Measurements from ENCODE around the gene CLK2. TPM values are rescaled to one million over a fixed set of nuclear protein-coding genes. Genes with fewer than 3 reads are reported as not detected.

Gene CLK2
- total and polyA plus RNA-seq, 9 of the 15 experiments (the other 6 are each of a cell fraction or from before 2014, with no cell fraction given), result 13.5 to 81.4 (median 39.6) TPM

DNA sequence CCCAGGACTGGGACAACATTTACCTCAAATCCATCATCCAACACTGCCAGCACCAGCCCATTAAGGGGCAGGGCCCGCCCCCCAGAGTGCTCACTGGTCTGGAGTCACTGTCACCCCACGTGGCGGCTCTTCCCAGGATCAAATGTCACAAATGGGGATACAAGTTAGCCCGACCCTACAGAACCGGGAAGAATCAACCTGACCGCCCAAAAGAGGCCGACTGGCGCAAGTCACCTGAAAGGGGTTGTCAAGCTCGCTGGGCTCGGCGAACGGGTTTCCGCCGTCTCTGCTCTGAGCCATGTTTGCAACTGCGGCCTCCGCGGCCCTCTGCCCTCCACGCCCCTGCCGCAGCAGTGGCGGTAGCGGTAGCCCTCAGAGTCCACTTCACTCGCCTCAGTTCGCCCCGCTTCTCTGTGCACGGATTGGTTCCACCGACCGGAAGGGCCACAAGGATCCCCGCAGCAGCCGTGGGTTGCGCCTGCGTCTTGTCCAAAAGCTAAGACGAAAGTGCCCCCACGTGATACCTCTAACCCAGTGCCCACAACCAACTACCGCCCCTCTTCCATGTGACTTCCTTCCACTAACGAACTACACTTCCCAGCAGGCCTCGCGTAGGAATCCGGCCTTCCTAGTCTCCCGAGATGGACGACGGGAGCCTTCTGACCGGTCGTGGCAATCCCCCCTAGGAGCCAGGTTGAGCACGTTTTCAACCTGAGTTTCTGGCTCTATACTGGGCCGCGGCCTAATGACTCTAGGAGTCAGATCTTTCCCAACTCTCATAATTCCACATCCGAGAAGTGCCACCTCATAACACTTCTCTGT lies 11.2 kb downstream of the CLK2 start, which contains the start of gene SCAMP3 (continued):
- TF ChIP-seq, protein P1, sequence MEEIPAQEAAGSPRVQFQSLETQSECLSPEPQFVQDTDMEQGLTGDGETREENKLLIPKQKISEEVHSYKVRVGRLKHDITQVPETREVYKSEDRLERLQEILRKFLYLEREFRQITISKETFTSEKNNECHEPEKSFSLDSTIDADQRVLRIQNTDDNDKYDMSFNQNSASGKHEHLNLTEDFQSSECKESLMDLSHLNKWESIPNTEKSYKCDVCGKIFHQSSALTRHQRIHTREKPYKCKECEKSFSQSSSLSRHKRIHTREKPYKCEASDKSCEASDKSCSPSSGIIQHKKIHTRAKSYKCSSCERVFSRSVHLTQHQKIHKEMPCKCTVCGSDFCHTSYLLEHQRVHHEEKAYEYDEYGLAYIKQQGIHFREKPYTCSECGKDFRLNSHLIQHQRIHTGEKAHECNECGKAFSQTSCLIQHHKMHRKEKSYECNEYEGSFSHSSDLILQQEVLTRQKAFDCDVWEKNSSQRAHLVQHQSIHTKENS (CRISPR knock-in tag; IDR thresholded peaks at IDR 0.05), result peak; percentile 95
- TF ChIP-seq GABPA (tag; conservative IDR thresholded peaks at IDR 0.05; ENCODE audit: low read depth) (peak; percentile 91), ZBTB7A (IDR thresholded peaks at IDR 0.05; ENCODE audit: borderline replicate concordance, control insufficient read depth, low read depth, low read length) (no peak), SOX6 (IDR thresholded peaks at IDR 0.05) (peak; percentile 26; the same call in 1 of the 2 replicates), DACH1 (IDR thresholded peaks at IDR 0.05; ENCODE audit: partially characterized antibody) (no peak), ZNF586 (CRISPR knock-in tag; conservative IDR thresholded peaks at IDR 0.05) (peak; percentile 37; the same call in 1 of the 2 replicates), THRAP3 (IDR thresholded peaks at IDR 0.05; ENCODE audit: borderline replicate concordance) (0 out of 2 replicates have a peak, but pooled peaks have one; percentile 13)
- TF ChIP-seq, protein P2, sequence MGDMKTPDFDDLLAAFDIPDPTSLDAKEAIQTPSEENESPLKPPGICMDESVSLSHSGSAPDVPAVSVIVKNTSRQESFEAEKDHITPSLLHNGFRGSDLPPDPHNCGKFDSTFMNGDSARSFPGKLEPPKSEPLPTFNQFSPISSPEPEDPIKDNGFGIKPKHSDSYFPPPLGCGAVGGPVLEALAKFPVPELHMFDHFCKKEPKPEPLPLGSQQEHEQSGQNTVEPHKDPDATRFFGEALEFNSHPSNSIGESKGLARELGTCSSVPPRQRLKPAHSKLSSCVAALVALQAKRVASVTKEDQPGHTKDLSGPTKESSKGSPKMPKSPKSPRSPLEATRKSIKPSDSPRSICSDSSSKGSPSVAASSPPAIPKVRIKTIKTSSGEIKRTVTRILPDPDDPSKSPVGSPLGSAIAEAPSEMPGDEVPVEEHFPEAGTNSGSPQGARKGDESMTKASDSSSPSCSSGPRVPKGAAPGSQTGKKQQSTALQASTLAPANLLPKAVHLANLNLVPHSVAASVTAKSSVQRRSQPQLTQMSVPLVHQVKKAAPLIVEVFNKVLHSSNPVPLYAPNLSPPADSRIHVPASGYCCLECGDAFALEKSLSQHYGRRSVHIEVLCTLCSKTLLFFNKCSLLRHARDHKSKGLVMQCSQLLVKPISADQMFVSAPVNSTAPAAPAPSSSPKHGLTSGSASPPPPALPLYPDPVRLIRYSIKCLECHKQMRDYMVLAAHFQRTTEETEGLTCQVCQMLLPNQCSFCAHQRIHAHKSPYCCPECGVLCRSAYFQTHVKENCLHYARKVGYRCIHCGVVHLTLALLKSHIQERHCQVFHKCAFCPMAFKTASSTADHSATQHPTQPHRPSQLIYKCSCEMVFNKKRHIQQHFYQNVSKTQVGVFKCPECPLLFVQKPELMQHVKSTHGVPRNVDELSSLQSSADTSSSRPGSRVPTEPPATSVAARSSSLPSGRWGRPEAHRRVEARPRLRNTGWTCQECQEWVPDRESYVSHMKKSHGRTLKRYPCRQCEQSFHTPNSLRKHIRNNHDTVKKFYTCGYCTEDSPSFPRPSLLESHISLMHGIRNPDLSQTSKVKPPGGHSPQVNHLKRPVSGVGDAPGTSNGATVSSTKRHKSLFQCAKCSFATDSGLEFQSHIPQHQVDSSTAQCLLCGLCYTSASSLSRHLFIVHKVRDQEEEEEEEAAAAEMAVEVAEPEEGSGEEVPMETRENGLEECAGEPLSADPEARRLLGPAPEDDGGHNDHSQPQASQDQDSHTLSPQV (IDR thresholded peaks at IDR 0.05), result peak; percentile 57; the same call in 1 of the 2 replicates
- TF ChIP-seq, protein P3, sequence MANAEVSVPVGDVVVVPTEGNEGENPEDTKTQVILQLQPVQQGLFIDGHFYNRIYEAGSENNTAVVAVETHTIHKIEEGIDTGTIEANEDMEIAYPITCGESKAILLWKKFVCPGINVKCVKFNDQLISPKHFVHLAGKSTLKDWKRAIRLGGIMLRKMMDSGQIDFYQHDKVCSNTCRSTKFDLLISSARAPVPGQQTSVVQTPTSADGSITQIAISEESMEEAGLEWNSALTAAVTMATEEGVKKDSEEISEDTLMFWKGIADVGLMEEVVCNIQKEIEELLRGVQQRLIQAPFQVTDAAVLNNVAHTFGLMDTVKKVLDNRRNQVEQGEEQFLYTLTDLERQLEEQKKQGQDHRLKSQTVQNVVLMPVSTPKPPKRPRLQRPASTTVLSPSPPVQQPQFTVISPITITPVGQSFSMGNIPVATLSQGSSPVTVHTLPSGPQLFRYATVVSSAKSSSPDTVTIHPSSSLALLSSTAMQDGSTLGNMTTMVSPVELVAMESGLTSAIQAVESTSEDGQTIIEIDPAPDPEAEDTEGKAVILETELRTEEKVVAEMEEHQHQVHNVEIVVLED (CRISPR knock-in tag; IDR thresholded peaks at IDR 0.05), result peak; percentile 51; the same call in 1 of the 2 replicates
- TF ChIP-seq, protein P4, sequence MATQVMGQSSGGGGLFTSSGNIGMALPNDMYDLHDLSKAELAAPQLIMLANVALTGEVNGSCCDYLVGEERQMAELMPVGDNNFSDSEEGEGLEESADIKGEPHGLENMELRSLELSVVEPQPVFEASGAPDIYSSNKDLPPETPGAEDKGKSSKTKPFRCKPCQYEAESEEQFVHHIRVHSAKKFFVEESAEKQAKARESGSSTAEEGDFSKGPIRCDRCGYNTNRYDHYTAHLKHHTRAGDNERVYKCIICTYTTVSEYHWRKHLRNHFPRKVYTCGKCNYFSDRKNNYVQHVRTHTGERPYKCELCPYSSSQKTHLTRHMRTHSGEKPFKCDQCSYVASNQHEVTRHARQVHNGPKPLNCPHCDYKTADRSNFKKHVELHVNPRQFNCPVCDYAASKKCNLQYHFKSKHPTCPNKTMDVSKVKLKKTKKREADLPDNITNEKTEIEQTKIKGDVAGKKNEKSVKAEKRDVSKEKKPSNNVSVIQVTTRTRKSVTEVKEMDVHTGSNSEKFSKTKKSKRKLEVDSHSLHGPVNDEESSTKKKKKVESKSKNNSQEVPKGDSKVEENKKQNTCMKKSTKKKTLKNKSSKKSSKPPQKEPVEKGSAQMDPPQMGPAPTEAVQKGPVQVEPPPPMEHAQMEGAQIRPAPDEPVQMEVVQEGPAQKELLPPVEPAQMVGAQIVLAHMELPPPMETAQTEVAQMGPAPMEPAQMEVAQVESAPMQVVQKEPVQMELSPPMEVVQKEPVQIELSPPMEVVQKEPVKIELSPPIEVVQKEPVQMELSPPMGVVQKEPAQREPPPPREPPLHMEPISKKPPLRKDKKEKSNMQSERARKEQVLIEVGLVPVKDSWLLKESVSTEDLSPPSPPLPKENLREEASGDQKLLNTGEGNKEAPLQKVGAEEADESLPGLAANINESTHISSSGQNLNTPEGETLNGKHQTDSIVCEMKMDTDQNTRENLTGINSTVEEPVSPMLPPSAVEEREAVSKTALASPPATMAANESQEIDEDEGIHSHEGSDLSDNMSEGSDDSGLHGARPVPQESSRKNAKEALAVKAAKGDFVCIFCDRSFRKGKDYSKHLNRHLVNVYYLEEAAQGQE (IDR thresholded peaks at IDR 0.05; ENCODE audit: borderline replicate concordance), result peak; percentile 85
- TF ChIP-seq, protein P4 (CRISPR knock-in tag; IDR thresholded peaks at IDR 0.05; ENCODE audit: low read depth), result peak; percentile 91
